Caki2 (cell line): ENCODE results near the gene SNRNP25. TPM values are rescaled to one million over a fixed set of nuclear protein-coding genes. Genes with fewer than 3 reads are reported as not detected.
"Not testable (repeated sequence)": the region's sequence is repeated elsewhere in the genome, so short reads cannot be mapped to it uniquely, and the experiment has no call there.

Experiments
- DNase-seq: peaks from one replicate; pipeline ENCODE4 v3.0.0-alpha.2; 2015; ENCODE audit warnings: low read depth
- in situ Hi-C: cut with HindIII; loops from 2 replicates; pipeline ENCODE4 v1.10.0; 2016; ENCODE audit warnings: low sequenced_read_pairs, low pct_unique_long_range_greater_than_20kb, mixed read lengths
- total RNA-seq: library from RNA; depleted of rRNA; stranded (reverse); fragments of >200 nt; shearing (Covaris generic); gene quantifications from 2 replicates; pipeline ENCODE4 v1.2.3, GENCODE V29; 2014; ENCODE audit warnings: low replicate concordance

Gene SNRNP25
- total RNA-seq, 1 experiment from 2014 or later = 83.6 TPM

DNA sequence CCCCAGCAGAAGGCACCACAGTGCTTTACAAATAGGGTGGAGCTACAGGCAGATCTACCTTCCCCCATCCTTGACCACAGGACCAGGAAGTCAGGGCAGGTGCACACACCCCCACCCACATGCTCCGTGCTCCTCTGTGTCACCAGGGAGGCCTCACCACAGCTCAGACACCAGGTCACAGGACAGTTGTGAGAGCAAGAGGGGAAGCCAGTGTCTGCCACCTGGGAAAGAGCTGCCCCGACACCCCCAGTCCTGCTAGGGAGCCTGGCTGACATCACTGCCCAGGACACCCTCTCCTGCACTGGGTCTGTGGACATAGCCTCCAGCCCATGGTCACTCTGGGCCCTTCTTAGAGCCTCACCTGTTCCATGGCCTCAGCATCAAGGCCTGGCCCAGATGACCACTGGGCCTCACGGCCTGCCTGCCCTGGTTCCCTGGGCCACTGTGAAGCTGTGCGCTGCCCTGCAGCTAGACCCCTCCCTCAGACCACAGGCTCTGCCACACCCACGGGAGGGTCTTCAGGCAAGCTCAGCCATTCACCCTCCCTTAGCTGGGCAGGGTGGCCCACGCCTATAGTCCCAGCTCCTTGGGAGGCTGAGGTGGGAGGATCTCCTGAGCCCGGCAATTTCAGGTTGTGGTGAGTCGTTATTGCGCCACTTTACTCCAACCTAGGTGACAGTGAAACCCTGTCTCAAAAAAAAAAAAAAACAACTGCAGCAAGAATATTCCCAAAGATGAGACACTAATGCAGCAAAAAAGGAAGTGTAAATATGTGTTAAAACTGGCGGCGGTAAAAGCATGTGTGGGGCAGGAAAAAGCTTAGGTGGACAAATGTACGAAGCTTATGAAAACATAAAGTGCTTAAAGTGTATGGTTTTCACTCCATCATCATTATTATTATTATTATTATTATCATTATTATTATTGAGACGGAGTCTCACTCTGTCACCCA lies 14.4 kb upstream of the SNRNP25 start:
- peak; percentile 57 for DNase-seq
- in situ Hi-C loops = no loop called here

DNA sequence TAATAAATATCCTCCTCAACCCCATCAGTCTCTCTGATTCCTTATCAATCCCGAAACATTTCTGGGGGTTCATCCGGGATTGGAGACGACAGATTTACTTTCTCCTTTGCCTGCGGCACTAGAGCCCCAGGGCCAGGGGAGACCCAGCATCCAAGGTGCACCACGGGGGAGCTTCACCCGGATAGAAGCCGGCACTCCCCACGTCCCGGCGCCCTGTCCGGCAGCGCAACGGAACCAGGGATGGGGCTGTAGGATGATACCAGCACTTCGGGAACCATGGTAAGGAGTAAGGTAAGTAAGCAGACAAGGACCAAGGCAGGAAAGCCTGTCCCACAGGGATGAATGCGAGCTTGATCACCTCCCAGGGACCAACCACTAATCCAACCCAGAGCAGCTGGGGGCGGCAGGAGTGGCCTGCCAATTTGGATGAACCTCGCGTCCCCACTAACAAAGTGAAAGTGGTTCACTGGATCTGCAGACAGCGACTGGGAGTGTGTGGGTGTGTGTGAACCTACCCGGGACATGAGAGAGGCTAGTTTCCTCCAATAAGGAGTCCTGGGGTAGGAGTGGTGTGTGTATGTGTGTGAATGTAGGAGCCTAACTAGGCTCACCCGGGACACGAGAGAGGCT lies 12.1 kb upstream of the SNRNP25 start:
- DNase-seq = no peak
- in situ Hi-C loops = no loop called here

GRCh38 chr16:42069-42457 lies 11.6 kb upstream of the SNRNP25 start:
- in situ Hi-C loops = no loop called here
- no peak for DNase-seq

DNA sequence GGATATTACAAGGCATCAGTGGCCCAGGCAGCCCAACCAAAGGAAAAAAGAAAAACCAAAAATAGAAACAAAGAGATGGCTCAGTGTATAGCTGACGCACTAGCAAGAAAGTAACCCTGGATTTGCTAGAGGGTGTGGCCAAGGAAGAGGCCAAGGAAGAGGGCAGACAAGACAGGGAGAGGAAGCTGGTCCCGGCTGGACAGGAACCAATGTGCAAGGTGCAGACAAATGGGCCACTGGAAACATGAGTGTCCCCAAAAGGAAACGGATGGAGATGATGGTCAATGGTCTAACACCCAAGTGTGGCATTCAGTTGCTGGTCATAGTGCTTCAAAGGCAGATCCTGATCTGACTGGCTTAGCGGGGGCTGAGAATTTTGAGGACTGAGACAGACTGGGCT lies 10.9 kb upstream of the SNRNP25 start:
- in situ Hi-C loops = no loop called here
- no peak for DNase-seq

GRCh38 chr16:43294-43693 lies 10.3 kb upstream of the SNRNP25 start:
- no peak for DNase-seq
- in situ Hi-C loops = no loop called here

- in situ Hi-C loops = no loop called here
- no peak for DNase-seq
Measured at GRCh38 chr16:44655-45054, 9.0 kb upstream of the SNRNP25 start.

DNA sequence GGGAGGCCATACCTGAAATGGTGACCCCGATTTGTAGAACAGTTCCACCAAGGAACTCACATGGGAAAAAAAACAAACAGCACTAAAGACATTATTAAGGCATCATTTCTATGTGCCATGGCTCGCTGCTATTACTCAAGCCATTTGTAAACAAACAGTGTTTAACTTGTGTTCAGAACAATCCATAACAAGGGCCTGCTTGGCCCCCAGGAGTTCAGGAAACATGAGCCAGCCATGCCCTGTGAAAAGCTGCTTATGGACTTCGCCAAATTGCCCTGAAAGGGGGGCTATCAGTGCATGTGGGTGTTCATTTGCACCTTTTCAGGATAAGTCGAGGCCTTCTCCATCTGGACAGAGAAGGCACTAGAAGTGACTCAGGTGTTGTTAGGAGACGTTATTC lies 8.2 kb upstream of the SNRNP25 start:
- in situ Hi-C loops = no loop called here

GRCh38 chr16:46510-46909 lies 7.1 kb upstream of the SNRNP25 start:
- in situ Hi-C loops, DNase-seq: not testable (repeated sequence)

More for the DNA sequence above, 8.2 kb upstream of the SNRNP25 start:
- no peak for DNase-seq

GRCh38 chr16:47234-47633 lies 6.4 kb upstream of the SNRNP25 start:
- no peak for DNase-seq
- in situ Hi-C loops = no loop called here

DNA sequence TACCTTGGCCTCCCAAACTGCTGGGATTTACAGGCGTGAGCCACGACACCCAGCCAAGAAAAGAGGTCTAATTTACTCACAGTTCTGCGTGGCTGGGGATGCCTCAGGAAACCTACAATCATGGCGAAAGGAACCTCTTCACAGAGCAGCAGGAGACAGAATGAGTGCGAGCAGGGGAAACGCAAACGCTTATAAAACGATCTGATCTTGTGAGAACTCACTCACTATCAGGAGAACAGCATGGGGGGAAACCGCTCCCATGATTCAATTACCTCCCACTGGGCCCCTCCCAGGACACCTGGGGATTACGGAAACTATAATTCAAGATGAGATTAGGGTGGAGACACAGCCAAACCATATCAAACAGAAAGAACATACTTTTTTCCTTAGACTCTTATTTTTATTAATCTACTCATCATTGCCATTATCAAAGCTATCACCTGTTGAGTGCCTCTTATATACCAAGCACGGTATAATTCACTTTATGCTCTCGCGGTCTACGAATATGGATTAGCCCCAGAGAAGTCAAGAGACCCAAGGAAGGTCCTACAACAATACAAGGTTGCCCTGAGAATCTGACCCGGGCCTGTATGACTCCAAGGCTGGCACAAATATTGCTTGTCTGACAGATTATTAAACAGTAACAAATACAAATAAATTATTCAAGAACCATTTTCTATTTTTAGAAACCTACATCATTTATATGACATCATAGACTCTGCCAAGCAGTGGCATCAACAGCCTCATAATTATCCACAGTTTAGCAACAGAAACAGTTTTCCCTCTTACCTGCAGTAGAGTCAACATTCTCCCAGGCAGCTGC lies 2.6 kb upstream of the SNRNP25 start:
- DNase-seq = no peak
- in situ Hi-C loops = no loop called here

GRCh38 chr16:54237-54581 lies 581 bp downstream of the SNRNP25 start:
- DNase-seq = no peak
- in situ Hi-C loops = no loop called here

DNA sequence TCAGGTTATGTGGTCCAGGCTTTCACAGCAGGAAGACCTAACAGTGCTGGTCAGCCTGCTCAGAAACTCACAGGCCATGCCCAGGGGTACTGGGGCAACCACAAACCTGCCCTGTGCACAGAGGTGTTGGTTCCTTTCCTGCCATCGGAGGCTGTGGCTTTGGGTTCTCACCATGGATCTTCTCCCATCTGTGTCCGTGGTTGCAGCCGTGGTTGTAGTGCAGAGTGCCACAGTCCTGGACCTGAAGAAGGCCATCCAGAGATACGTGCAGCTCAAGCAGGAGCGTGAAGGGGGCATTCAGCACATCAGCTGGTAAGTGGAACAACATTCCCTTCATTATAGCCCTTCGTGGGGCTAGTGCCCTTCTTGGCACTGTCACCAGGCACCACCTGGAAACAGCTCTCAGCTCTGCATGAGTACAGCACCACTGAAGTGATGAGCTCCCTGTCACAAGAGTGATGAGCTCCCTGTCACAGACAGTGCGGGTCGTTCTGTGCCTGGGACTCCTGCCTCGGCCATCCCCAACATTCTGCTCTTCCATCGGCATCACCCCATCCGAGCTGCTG lies 2.0 kb downstream of the SNRNP25 start:
- DNase-seq = no peak
- in situ Hi-C loops = no loop called here

DNA sequence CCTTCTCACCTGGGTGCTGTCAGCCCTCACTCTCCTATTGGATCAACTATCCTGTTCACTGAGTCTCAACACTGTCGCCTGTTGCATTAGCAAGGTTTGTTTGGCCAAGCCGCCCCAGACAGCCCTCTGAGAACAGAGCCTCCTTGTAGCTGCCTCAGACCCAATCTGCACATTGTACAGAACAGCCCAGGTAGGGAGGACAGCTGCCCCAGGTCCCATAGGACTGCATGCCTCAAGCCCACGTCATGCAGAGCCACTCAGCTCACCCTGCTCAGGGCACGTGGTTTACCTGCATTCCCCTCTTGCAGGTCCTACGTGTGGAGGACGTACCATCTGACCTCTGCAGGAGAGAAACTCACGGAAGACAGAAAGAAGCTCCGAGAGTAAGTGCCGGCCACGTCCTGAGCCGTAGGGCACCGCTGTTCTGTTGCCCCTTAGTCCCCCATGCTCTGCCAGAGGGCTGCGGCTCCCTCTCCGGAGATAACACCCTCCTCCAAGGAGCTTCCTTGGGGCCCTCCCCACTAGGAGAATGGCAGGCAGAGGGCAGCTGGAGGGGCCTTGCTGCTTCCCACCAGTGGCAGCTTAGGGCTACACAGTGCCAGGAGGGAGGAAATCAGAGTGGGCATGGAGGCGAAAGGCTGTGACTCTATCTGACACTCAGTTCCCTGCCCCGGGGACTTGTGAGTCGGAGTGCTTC lies 2.8 kb downstream of the SNRNP25 start:
- no peak for DNase-seq
- in situ Hi-C loops = no loop called here

DNA sequence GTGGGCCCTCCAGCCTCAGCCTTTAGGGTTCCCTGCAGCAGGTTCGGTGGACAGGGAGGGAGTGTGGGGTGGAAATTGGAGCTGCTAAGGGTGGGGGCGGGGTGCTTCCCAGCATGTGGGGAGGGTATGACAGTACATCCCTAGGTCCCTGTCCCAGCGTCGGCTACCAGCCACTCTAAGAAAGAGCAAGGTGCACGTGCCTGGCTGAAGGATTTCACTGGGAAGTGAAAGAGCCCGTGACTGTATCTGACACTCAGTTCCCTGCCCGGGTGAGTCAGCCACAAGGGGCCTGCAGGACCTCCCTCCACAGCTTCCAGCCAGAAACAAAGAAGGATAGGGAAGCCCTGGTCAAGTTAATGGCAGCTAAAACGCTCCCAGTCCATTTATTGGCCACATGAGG lies 4.1 kb downstream of the SNRNP25 start:
- in situ Hi-C loops = no loop called here
- DNase-seq = no peak

DNA sequence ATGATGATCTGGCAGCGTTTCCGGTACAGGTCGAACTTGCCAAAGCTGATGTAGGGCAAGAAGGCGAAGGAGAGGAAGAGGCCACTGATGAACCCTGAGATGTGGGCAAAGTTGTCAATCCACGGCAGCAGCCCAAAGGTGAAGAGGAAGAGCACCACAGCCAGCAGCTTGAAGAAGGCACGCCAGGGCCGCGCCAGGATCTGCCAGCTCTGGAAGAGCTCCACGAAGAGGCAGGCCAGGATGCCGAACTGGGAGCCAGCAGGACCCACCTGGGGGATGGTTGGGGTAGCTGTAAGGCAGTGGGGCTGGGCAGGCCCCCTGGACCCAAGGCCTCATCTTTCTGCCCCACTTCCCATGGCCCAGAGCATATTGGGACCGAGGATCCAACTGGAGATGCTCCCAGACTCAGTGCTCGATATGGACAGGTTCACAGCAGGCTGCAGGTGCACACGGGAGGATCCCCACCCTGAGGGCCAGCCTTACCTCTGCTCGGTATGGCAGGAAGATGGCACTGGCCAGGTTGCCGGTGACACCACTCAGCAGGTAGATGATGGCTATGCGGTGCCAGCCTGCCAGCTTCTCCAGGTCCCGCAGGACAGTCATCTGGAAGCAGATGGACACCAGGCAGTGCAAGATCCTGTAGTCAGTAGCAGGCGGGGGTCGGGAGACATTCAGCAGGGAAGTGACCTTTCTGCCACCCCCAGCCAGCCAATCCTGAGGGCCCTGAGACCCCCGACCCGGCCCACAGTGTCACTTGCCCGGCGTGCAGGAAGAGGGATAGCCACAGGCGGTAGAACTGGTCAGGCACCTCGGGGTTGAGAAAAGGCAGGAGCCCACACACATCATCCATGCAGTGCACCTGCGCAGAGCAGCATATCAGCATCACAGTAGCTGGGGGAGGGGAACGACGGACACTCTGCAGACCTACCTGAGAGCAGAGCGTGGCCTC lies 5.1 kb downstream of the SNRNP25 start:
- in situ Hi-C loops = no loop called here

GRCh38 chr16:59440-60059 lies 5.9 kb downstream of the SNRNP25 start:
- DNase-seq = no peak
- in situ Hi-C loops = no loop called here

More for the DNA sequence above, 5.1 kb downstream of the SNRNP25 start:
- no peak for DNase-seq

- in situ Hi-C loops = no loop called here
- no peak for DNase-seq
Measured at GRCh38 chr16:60166-60565, 6.5 kb downstream of the SNRNP25 start.
